WTC11 (cell line): ENCODE results near the gene MAP3K3. TPM values are rescaled to one million over a fixed set of nuclear protein-coding genes. Genes with fewer than 3 reads are reported as not detected.

Experiments used
- ATAC-seq: fragments of 200-7000 bp; cut with Tn5 transposase; 2 replicates; pipeline ENCODE4 v1.10.0; 2021; ENCODE audit warnings: mild to moderate bottlenecking, moderate library complexity
- CTCF ChIA-PET: fragments of 300-600 bp; sonication (Branson Sonifier 250); formaldehyde crosslinking; loops from one replicate; lab custom pipeline; 2021; ENCODE audit warnings: antibody characterized with exemption; lab: Charles Lee
- POLR2A ChIA-PET: fragments of 350-600 bp; sonication (Branson Sonifier 250); formaldehyde crosslinking; loops from one replicate; lab custom pipeline; 2021; ENCODE audit warnings: antibody characterized with exemption; lab: Charles Lee
- DNase-seq: peaks from one replicate; pipeline ENCODE4 v3.0.0; 2021; ENCODE audit warnings: low spot score
- H3K27ac Mint-ChIP-seq: 2 replicates; pipeline ENCODE4 v1.8.0; 2021; ENCODE audit warnings: mixed read lengths
- H3K27me3 Mint-ChIP-seq: 2 replicates; pipeline ENCODE4 v1.8.0; 2021; ENCODE audit warnings: low read depth, mild to moderate bottlenecking, moderate library complexity, mixed read lengths
- H3K36me3 Mint-ChIP-seq: 2 replicates; pipeline ENCODE4 v1.8.0; 2021; ENCODE audit warnings: mixed read lengths
- H3K4me1 Mint-ChIP-seq: 2 replicates; pipeline ENCODE4 v1.8.0; 2022; ENCODE audit warnings: mixed read lengths
- H3K4me3 Mint-ChIP-seq: 2 replicates; pipeline ENCODE4 v1.8.0; 2021; ENCODE audit warnings: mild to moderate bottlenecking, moderate library complexity, mixed read lengths
- H3K9me3 Mint-ChIP-seq: 2 replicates; pipeline ENCODE4 v1.8.0; 2021; ENCODE audit warnings: mixed read lengths
- CREB1 ChIP-seq: sonication (generic); formaldehyde crosslinking; IDR thresholded peaks from 2 replicates; pipeline ENCODE4 v1.8.0; 2023; ENCODE audit warnings: mild to moderate bottlenecking, missing genetic modification reagents
- NFYB ChIP-seq: sonication (generic); formaldehyde crosslinking; conservative IDR thresholded peaks from 2 replicates; pipeline ENCODE4 v1.8.0; 2022; ENCODE audit warnings: low read depth, missing genetic modification reagents
- PRRX2 ChIP-seq: fragments of 250-450 bp; sonication (Bioruptor Pico); IDR thresholded peaks from 2 replicates; pipeline ENCODE4 v1.8.0; 2021; ENCODE audit warnings: mild to moderate bottlenecking
- SMAD4 ChIP-seq: sonication (generic); formaldehyde crosslinking; IDR thresholded peaks from 2 replicates; pipeline ENCODE4 v1.8.0; 2022; ENCODE audit warnings: mild to moderate bottlenecking, missing genetic modification reagents
- TEAD1 ChIP-seq: sonication (generic); formaldehyde crosslinking; IDR thresholded peaks from 2 replicates; pipeline ENCODE4 v1.8.0; 2022; ENCODE audit warnings: mild to moderate bottlenecking, missing genetic modification reagents
- ZNF138 ChIP-seq: sonication (generic); formaldehyde crosslinking; conservative IDR thresholded peaks from 2 replicates; pipeline ENCODE4 v1.8.1; 2022; ENCODE audit warnings: mild to moderate bottlenecking, moderate library complexity, missing genetic modification reagents
- ZNF416 ChIP-seq: fragments of 250-450 bp; sonication (Bioruptor Pico); IDR thresholded peaks from 2 replicates; pipeline ENCODE4 v1.9.0; 2021; ENCODE audit warnings: mild to moderate bottlenecking, inconsistent platforms
- total RNA-seq: library from RNA; stranded (reverse); gene quantifications from 3 replicates; pipeline ENCODE4 v1.2.3, GENCODE V29; 2021
- TF ChIP-seq, protein P1 (sequence below): fragments of 250-450 bp; sonication (Bioruptor Pico); IDR thresholded peaks from 2 replicates; pipeline ENCODE4 v1.9.0; 2021; ENCODE audit warnings: moderate library complexity, mild to moderate bottlenecking, inconsistent platforms, borderline replicate concordance
- TF ChIP-seq, protein P2 (sequence below): sonication (generic); formaldehyde crosslinking; IDR thresholded peaks from 2 replicates; pipeline ENCODE4 v1.8.0; 2022; ENCODE audit warnings: mild to moderate bottlenecking, missing genetic modification reagents
- TF ChIP-seq, protein P3 (sequence below): fragments of 250-450 bp; sonication (Bioruptor Pico); conservative IDR thresholded peaks from 2 replicates; pipeline ENCODE4 v1.9.0; 2021; ENCODE audit warnings: mild to moderate bottlenecking
- TF ChIP-seq, protein P4 (sequence below): fragments of 250-450 bp; sonication (Bioruptor Pico); IDR thresholded peaks from 2 replicates; pipeline ENCODE4 v1.9.0; 2021; ENCODE audit warnings: mild to moderate bottlenecking, borderline replicate concordance
- TF ChIP-seq, protein P5 (sequence below): fragments of 250-450 bp; sonication (Bioruptor Pico); IDR thresholded peaks from 2 replicates; pipeline ENCODE4 v2.1.2; 2022; ENCODE audit warnings: mild to moderate bottlenecking, moderate library complexity
- TF ChIP-seq, protein P6 (sequence below): sonication (generic); formaldehyde crosslinking; conservative IDR thresholded peaks from 2 replicates; pipeline ENCODE4 v1.8.1; 2022; ENCODE audit warnings: mild to moderate bottlenecking, missing genetic modification reagents
- TF ChIP-seq, protein P7 (sequence below): sonication (generic); formaldehyde crosslinking; IDR thresholded peaks from 2 replicates; pipeline ENCODE4 v1.8.1; 2023; ENCODE audit warnings: mild to moderate bottlenecking, missing genetic modification reagents
- TF ChIP-seq, protein P8 (sequence below): sonication (generic); formaldehyde crosslinking; IDR thresholded peaks from 2 replicates; pipeline ENCODE4 v1.8.1; 2022; ENCODE audit warnings: low read depth, mild to moderate bottlenecking, moderate library complexity, missing genetic modification reagents, borderline replicate concordance

Gene MAP3K3
- total RNA-seq, 1 experiment from 2014 or later, result 25.7 TPM

DNA sequence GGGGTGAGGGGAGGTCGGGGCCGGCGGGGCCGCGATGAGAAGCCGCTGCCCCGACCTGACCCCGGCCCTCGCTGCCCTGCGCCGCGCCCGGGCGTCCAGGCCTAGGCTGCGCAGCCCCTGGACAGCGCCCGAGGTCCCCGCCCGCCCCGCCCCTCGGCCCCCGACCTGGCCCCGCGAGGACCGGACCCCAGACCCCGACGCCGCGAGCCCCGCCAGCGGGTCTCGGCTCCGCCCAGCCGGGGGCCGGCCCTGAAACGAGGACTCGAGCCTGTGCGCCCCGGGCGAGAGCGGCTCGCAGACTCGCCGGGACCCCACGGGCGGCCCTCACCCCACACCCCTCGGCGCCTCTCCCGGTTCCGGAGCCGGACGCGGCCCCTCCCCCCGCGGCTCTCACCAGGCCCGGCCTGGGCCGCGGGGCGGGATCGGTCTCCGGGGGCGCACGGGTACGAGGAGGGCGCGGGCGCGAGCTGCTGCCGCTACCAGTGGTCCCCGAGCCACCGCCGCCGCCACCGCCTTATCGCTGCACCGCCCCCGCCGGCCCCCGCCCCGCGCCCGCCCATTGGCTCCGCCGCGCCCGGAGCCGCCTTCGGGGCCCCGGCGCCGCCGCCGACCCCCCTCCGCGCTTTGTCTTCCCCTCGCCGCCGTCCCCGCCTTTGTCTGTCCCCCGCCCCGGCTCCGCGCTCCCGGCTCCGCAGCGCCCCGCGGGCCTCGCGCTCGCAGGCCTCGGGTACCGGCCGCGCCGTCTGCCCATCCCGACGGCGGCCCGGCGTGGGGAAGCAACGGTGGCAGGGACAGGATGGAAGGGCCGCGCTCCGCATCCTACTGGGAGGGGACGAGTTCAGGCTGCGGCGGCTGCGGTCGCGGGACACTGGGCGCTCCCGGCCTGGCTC is 77.7 kb downstream of the MAP3K3 start, which contains the start of gene LIMD2:
LIMD2 (minus strand) TSS at position 488 of the 890 bp plus-strand sequence. CDS start 827 bp downstream, outside the sequence.
- H3K27ac Mint-ChIP-seq, result no peak within 1 kb of the TSS
- H3K36me3 Mint-ChIP-seq, result peaks cover 17% of the 10 kb centered on the region
- H3K27me3 Mint-ChIP-seq, result peaks cover 6% of the 10 kb centered on the region; the same call in 1 of the 2 replicates
- H3K9me3 Mint-ChIP-seq, result no peaks in the 10 kb centered on the region
- POLR2A ChIA-PET, result interaction anchor here (1.2 to 2.2 kb wide), 3 partner anchors 21 to 78 kb away, joined by 3 to 8 read pairs (median 7); partner anchors contain the start of genes CCDC47, DDX42 and MAP3K3
- DNase-seq, result peak; percentile 76
- CTCF ChIA-PET, result interaction anchor here (1.6 to 1.9 kb wide), 2 partner anchors 10 to 274 kb away, joined by 6 to 8 read pairs; no protein-coding TSS in a partner anchor
- ATAC-seq, result peak; percentile 9
- H3K4me3 Mint-ChIP-seq, result peak within 1 kb of the TSS; percentile 70
- peaks cover 49% of the 10 kb centered on the region for H3K4me1 Mint-ChIP-seq
- TF ChIP-seq NFYB (CRISPR knock-in tag), result peak; percentile 34; the same call in 1 of the 2 replicates
- TF ChIP-seq, protein P1, sequence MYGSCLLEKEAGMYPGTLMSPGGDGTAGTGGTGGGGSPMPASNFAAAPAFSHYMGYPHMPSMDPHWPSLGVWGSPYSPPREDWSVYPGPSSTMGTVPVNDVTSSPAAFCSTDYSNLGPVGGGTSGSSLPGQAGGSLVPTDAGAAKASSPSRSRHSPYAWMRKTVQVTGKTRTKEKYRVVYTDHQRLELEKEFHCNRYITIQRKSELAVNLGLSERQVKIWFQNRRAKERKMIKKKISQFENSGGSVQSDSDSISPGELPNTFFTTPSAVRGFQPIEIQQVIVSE (CRISPR knock-in tag), result no peak
- 0 out of 2 replicates have a peak, but pooled peaks have one; percentile 15 for TF ChIP-seq PRRX2 (CRISPR knock-in tag)
- 0 out of 2 replicates have a peak, but pooled peaks have one; percentile 2 for TF ChIP-seq ZNF138 (CRISPR knock-in tag)
- TF ChIP-seq, all 79 proteins: peak for 3

DNA sequence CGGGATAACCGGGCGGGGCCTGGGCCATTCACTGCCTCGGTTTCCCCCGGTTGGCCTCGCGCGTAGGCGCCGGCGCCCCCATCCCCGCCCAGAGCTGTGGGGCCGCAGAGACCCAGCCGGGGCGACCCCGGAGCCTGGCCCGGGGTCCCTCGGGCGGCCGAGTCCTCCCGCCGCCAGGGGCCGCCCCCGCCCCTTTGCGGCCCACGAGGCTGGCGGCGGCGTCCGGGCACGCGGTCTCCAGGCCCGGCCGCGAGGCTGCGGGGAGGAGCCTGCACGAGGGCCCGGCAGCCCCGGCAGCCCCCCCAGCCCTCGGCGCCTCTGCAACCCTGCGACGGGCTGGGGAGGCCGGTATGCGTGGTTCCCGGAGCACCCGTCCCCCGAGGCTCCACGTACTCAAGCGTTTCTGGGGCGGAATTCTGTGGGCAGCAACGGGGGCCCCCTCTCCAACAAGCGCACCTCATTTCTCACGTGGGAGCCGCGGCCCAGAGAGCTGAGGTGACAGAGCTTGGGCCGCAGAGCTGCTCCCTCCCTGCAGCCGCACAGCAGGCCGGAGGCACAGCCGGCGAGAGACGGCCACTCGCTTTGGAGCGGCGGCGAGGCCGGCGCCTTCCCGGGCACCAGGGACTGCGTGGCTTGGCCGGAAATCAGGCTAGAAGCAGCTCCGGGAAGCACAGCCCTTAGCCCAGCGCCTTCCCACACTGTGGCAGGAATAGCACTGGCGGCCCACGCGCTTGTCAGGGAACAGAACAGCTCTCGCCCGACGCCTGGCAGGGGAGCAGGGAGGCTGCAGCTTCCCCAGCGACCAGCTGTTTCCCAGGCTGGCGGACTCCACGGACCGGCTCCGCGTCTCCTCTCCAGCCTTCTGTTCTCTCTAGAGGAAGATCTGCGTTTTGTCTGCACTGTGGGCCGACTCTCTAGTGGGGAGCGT is 78.6 kb downstream of the MAP3K3 start:
- H3K4me3 Mint-ChIP-seq, result peak overlapping the region; percentile 70
- peak; percentile 47 for DNase-seq
- H3K27ac Mint-ChIP-seq, result no peak overlapping the region
- H3K27me3 Mint-ChIP-seq, result peaks cover 6% of the 10 kb centered on the region; the same call in 1 of the 2 replicates
- H3K9me3 Mint-ChIP-seq, result no peaks in the 10 kb centered on the region
- CTCF ChIA-PET, result interaction anchor here (0.7 to 1.9 kb wide), 7 partner anchors 9 to 275 kb away, joined by 3 to 8 read pairs (median 4); partner anchors contain the start of genes ACE and MAP3K3
- H3K36me3 Mint-ChIP-seq, result peaks cover 21% of the 10 kb centered on the region
- ATAC-seq, result peak; percentile 5
- POLR2A ChIA-PET, result interaction anchor here (1.2 to 2.2 kb wide), 3 partner anchors 22 to 79 kb away, joined by 3 to 8 read pairs (median 7); partner anchors contain the start of genes CCDC47, DDX42 and MAP3K3
- peaks cover 46% of the 10 kb centered on the region for H3K4me1 Mint-ChIP-seq
- TF ChIP-seq, protein P2, sequence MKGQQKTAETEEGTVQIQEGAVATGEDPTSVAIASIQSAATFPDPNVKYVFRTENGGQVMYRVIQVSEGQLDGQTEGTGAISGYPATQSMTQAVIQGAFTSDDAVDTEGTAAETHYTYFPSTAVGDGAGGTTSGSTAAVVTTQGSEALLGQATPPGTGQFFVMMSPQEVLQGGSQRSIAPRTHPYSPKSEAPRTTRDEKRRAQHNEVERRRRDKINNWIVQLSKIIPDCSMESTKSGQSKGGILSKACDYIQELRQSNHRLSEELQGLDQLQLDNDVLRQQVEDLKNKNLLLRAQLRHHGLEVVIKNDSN (CRISPR knock-in tag), result no peak
- TF ChIP-seq, protein P3, sequence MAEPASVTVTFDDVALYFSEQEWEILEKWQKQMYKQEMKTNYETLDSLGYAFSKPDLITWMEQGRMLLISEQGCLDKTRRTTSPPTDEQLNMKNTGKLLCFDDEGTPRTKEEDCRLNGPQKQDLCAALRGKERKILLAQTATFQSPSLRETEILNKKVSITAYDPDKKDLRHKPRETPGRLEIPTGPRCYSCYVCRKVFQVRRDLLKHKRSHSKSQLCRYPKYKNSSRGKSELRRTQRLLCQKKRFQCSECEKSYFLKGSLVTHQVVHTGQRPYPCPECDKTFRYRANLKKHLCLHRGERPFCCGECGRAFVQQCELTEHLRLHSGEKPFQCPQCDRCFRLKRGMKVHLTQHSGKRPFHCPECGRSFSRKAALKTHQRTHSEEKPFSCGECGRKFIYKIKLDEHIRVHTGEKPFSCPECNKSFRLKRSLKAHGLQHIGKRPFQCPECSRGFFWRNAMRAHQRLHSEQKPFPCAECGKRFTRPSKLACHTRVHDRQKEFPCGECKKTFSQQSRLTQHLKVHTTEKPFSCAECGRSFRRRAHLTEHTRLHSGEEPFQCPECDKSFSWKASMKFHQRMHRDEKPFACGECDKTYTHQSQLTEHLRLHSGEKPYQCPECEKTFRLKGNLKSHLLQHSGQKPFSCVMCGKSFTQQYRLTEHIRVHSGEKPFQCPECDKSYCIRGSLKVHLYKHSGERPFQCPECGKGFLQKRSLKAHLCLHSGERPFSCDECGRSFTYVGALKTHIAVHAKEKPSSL (CRISPR knock-in tag), result no peak
- TF ChIP-seq SMAD4 (CRISPR knock-in tag) (no peak), ZNF416 (CRISPR knock-in tag) (no peak), CREB1 (CRISPR knock-in tag) (no peak), TEAD1 (peak; percentile 93)
- TF ChIP-seq, protein P4, sequence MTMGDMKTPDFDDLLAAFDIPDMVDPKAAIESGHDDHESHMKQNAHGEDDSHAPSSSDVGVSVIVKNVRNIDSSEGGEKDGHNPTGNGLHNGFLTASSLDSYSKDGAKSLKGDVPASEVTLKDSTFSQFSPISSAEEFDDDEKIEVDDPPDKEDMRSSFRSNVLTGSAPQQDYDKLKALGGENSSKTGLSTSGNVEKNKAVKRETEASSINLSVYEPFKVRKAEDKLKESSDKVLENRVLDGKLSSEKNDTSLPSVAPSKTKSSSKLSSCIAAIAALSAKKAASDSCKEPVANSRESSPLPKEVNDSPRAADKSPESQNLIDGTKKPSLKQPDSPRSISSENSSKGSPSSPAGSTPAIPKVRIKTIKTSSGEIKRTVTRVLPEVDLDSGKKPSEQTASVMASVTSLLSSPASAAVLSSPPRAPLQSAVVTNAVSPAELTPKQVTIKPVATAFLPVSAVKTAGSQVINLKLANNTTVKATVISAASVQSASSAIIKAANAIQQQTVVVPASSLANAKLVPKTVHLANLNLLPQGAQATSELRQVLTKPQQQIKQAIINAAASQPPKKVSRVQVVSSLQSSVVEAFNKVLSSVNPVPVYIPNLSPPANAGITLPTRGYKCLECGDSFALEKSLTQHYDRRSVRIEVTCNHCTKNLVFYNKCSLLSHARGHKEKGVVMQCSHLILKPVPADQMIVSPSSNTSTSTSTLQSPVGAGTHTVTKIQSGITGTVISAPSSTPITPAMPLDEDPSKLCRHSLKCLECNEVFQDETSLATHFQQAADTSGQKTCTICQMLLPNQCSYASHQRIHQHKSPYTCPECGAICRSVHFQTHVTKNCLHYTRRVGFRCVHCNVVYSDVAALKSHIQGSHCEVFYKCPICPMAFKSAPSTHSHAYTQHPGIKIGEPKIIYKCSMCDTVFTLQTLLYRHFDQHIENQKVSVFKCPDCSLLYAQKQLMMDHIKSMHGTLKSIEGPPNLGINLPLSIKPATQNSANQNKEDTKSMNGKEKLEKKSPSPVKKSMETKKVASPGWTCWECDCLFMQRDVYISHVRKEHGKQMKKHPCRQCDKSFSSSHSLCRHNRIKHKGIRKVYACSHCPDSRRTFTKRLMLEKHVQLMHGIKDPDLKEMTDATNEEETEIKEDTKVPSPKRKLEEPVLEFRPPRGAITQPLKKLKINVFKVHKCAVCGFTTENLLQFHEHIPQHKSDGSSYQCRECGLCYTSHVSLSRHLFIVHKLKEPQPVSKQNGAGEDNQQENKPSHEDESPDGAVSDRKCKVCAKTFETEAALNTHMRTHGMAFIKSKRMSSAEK (CRISPR knock-in tag), result no peak
- TF ChIP-seq, protein P5, sequence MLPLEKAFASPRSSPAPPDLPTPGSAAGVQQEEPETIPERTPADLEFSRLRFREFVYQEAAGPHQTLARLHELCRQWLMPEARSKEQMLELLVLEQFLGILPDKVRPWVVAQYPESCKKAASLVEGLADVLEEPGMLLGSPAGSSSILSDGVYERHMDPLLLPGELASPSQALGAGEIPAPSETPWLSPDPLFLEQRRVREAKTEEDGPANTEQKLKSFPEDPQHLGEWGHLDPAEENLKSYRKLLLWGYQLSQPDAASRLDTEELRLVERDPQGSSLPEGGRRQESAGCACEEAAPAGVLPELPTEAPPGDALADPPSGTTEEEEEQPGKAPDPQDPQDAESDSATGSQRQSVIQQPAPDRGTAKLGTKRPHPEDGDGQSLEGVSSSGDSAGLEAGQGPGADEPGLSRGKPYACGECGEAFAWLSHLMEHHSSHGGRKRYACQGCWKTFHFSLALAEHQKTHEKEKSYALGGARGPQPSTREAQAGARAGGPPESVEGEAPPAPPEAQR (CRISPR knock-in tag), result no peak
- TF ChIP-seq, protein P6, sequence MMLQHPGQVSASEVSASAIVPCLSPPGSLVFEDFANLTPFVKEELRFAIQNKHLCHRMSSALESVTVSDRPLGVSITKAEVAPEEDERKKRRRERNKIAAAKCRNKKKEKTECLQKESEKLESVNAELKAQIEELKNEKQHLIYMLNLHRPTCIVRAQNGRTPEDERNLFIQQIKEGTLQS, result 0 out of 2 replicates have a peak, but pooled peaks have one; percentile 10
- TF ChIP-seq, protein P7, sequence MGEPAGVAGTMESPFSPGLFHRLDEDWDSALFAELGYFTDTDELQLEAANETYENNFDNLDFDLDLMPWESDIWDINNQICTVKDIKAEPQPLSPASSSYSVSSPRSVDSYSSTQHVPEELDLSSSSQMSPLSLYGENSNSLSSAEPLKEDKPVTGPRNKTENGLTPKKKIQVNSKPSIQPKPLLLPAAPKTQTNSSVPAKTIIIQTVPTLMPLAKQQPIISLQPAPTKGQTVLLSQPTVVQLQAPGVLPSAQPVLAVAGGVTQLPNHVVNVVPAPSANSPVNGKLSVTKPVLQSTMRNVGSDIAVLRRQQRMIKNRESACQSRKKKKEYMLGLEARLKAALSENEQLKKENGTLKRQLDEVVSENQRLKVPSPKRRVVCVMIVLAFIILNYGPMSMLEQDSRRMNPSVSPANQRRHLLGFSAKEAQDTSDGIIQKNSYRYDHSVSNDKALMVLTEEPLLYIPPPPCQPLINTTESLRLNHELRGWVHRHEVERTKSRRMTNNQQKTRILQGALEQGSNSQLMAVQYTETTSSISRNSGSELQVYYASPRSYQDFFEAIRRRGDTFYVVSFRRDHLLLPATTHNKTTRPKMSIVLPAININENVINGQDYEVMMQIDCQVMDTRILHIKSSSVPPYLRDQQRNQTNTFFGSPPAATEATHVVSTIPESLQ (CRISPR knock-in tag), result no peak
- TF ChIP-seq, protein P8, sequence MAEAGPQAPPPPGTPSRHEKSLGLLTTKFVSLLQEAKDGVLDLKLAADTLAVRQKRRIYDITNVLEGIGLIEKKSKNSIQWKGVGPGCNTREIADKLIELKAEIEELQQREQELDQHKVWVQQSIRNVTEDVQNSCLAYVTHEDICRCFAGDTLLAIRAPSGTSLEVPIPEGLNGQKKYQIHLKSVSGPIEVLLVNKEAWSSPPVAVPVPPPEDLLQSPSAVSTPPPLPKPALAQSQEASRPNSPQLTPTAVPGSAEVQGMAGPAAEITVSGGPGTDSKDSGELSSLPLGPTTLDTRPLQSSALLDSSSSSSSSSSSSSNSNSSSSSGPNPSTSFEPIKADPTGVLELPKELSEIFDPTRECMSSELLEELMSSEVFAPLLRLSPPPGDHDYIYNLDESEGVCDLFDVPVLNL (CRISPR knock-in tag), result no peak
